Measurements from ENCODE around the gene PRRT2. TPM values are rescaled to one million over a fixed set of nuclear protein-coding genes. Genes with fewer than 3 reads are reported as not detected.
A peak's percentile ranks its signal among the peaks of the same experiment; 100 is the strongest.

The PRRT2 gene
- total RNA-seq, 6 experiments from 2014 or later, result 0.15 to 0.98 (median 0.51) TPM; not detected in 2

- H3K4me3 ChIP-seq, result no peak overlapping the region
- peaks cover 2 to 32% (median 7%) of the 10 kb centered on the region in 4 donors for H3K4me1 ChIP-seq
- H3K36me3 ChIP-seq, result peaks cover 0 to 10% (median 0%) of the 10 kb centered on the region in 4 donors
- H3K9me3 ChIP-seq, result no peaks in the 10 kb centered on the region
- no peaks in the 10 kb centered on the region for H3K27me3 ChIP-seq
- H3K27ac ChIP-seq, result no peak overlapping the region
- intact Hi-C loops (cut with DNase I), result loop anchor here in 1 of 2 donors (5.0 to 10.0 kb wide), 2 partner anchors 34 to 182 kb away; partner anchors contain the start of genes HIRIP3 and INO80E
- WGBS (ENCODE audit: insufficient coverage, low coverage, low lambda C conversion rate, missing lambda C conversion rate), result 83% methylated on average over 3 of the region's 9 CpGs
- no peak for ATAC-seq
- peak in 1 of 3 donors; percentile 50 for DNase-seq
- TF ChIP-seq, protein P1, sequence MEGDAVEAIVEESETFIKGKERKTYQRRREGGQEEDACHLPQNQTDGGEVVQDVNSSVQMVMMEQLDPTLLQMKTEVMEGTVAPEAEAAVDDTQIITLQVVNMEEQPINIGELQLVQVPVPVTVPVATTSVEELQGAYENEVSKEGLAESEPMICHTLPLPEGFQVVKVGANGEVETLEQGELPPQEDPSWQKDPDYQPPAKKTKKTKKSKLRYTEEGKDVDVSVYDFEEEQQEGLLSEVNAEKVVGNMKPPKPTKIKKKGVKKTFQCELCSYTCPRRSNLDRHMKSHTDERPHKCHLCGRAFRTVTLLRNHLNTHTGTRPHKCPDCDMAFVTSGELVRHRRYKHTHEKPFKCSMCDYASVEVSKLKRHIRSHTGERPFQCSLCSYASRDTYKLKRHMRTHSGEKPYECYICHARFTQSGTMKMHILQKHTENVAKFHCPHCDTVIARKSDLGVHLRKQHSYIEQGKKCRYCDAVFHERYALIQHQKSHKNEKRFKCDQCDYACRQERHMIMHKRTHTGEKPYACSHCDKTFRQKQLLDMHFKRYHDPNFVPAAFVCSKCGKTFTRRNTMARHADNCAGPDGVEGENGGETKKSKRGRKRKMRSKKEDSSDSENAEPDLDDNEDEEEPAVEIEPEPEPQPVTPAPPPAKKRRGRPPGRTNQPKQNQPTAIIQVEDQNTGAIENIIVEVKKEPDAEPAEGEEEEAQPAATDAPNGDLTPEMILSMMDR (IDR thresholded peaks at IDR 0.05), result no peak
- no peak for TF ChIP-seq POLR2A (IDR thresholded peaks at IDR 0.05)
Measured at GRCh38 chr16:29812754-29813643, 1.0 kb downstream of the PRRT2 start.

DNA sequence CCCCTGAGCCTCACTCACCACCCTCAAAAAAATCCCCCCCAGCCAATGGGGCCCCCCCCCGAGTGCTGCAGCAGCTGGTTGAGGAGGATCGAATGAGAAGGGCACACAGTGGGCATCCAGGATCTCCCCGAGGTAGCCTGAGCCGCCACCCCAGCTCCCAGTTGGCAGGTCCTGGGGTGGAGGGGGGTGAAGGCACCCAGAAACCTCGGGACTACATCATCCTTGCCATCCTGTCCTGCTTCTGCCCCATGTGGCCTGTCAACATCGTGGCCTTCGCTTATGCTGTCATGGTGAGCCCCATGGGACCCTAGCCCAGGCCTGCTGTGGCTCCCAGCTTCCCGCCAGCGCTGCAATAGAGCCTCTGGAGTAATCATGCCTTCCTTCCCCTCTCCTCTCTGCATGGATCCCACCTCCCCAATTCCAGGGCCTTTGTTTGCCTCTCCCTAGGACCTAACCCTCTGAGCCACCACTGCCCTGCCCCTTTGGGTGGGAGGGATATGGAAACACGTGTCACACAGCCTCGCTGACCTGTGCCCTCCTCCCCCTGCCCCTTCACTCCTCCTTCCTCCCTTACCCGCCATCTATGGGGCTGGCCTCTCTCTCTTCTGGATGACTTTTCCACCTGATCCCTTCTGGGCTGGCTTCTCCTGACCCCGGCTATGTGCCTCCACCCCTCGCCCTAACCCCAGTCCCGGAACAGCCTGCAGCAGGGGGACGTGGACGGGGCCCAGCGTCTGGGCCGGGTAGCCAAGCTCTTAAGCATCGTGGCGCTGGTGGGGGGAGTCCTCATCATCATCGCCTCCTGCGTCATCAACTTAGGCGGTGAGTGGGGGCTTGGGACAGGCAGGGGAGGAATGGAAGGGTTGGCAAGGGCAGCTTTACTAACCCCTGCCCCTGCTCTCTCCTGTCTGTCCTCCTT lies 1.9 kb downstream of the PRRT2 start:
- ATAC-seq (no peak), DNase-seq (no peak)
- peaks cover 0 to 9% (median 0%) of the 10 kb centered on the region in 4 donors for H3K36me3 ChIP-seq
- H3K27ac ChIP-seq, result no peak overlapping the region
- peaks cover 0 to 32% (median 7%) of the 10 kb centered on the region in 4 donors for H3K4me1 ChIP-seq
- intact Hi-C loops (cut with DNase I), result loop anchor here in 1 of 2 donors (5.0 to 10.0 kb wide), 2 partner anchors 33 to 181 kb away; partner anchors contain the start of genes HIRIP3 and INO80E
- H3K9me3 ChIP-seq, result no peaks in the 10 kb centered on the region
- TF ChIP-seq, protein P1 (IDR thresholded peaks at IDR 0.05), result no peak
- no peak for TF ChIP-seq POLR2A (IDR thresholded peaks at IDR 0.05)
- 83% methylated on average over 15 of the region's 24 CpGs for WGBS (ENCODE audit: insufficient coverage, low coverage, low lambda C conversion rate, missing lambda C conversion rate)
- H3K27me3 ChIP-seq, result no peaks in the 10 kb centered on the region
- no peak overlapping the region for H3K4me3 ChIP-seq

DNA sequence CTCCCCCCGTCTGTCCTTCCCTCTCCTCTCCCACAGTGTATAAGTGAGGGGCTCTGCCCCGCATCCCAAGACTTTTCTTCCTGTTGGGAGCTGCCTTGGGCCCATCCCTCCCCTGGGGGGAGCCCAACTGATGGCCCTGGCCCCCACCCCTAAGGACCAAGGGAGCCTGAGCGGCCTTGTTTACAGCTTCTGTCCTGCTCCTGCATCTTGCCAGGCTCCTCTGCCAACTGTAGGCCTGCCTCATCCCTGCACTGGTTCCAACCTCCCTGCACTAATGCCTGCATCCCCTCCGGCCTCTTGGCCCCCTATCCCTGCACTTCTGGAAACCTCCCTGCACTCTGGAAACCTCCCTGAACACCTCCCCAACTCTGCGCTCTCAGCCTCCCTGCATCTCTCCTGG lies 2.6 kb downstream of the PRRT2 start:
- TF ChIP-seq, protein P1 (IDR thresholded peaks at IDR 0.05), result no peak
- no peak for TF ChIP-seq POLR2A (IDR thresholded peaks at IDR 0.05)
- WGBS (ENCODE audit: insufficient coverage, low coverage, low lambda C conversion rate, missing lambda C conversion rate), result 90% methylated on average over 3 of the region's 5 CpGs
- H3K27ac ChIP-seq, result no peak overlapping the region
- peaks cover 0 to 35% (median 8%) of the 10 kb centered on the region in 4 donors for H3K4me1 ChIP-seq
- H3K27me3 ChIP-seq, result no peaks in the 10 kb centered on the region
- DNase-seq (peak in 1 of 3 donors; percentile 48), ATAC-seq (no peak)
- H3K4me3 ChIP-seq, result no peak overlapping the region
- intact Hi-C loops (cut with DNase I), result loop anchor here in 1 of 2 donors (5.0 to 10.0 kb wide), 2 partner anchors 33 to 180 kb away; partner anchors contain the start of genes HIRIP3 and INO80E
- H3K36me3 ChIP-seq, result peaks cover 0 to 6% (median 0%) of the 10 kb centered on the region in 4 donors
- H3K9me3 ChIP-seq, result no peaks in the 10 kb centered on the region

All from right lobe of liver (tissue), 6 donors.